Transverse colon (tissue), 3 donors: ENCODE data around the gene SNPH.

Source experiments
- CTCF ChIP-seq, 5 experiments: fragments of 200-600 bp in 3 of 5; fragments of 450-650 bp in 2 of 5; sonication (generic) in 3 of 5; IDR thresholded peaks; 1 replicate in 2 of 5; 2 replicates in 3 of 5; pipeline ENCODE4 v1.5.1; 2016 to 2017; ENCODE audit warnings: antibody characterized with exemption in 5 of 5, inconsistent platforms in 3 of 5, mild to moderate bottlenecking in 2 of 5, moderate library complexity in 1 of 5
- POLR2A ChIP-seq: fragments of 450-650 bp; IDR thresholded peaks from one replicate; pipeline ENCODE4 v1.6.1; 2016; ENCODE audit warnings: antibody characterized with exemption, mild to moderate bottlenecking, moderate library complexity

- TF ChIP-seq CTCF (IDR thresholded peaks at IDR 0.05): no peak
- no peak for TF ChIP-seq POLR2A
Measured at GRCh38 chr20:1264727-1265126, 1.4 kb upstream of the SNPH start.
